PFSK-1 (cell line): ENCODE data around the gene FAF1.

ENCODE experiments used
- FOXP2 ChIP-seq: optimal IDR thresholded peaks from 2 replicates; pipeline ENCODE3; 2011; ENCODE audit warnings: borderline replicate concordance, control low read depth, inconsistent platforms; ENCODE audit not compliant: insufficient read depth; ENCODE audit errors: extremely low read length, extremely low read depth
- POLR2AphosphoS5 ChIP-seq: IDR thresholded peaks from 2 replicates; pipeline ENCODE4 v1.6.1; 2012; ENCODE audit warnings: low read depth, mild to moderate bottlenecking, control low read depth, low read length, moderate library complexity
- SIN3A ChIP-seq: IDR thresholded peaks from 2 replicates; pipeline ENCODE4 v1.6.1; 2012; ENCODE audit warnings: mild to moderate bottlenecking, low read length, moderate library complexity, borderline replicate concordance; ENCODE audit not compliant: insufficient read depth
- TAF1 ChIP-seq: IDR thresholded peaks from 2 replicates; pipeline ENCODE4 v1.6.1; 2012; ENCODE audit warnings: low read length, control low read depth, borderline replicate concordance; ENCODE audit not compliant: insufficient read depth
- TF ChIP-seq, protein P1 (sequence below), 2 experiments: IDR thresholded peaks; 2 replicates each; pipeline versions ENCODE4 v1.6.1 to v1.8.0; 2011 to 2012; ENCODE audit warnings: low read depth in 2 of 2, low read length in 2 of 2, control low read depth in 1 of 2, inconsistent platforms in 1 of 2, mild to moderate bottlenecking in 1 of 2, moderate library complexity in 1 of 2; ENCODE audit not compliant: insufficient read depth in 1 of 2

The FAF1 gene

GRCh38 chr1:50651476-50652263 is 308.4 kb downstream of the FAF1 start:
- TF ChIP-seq, protein P1, sequence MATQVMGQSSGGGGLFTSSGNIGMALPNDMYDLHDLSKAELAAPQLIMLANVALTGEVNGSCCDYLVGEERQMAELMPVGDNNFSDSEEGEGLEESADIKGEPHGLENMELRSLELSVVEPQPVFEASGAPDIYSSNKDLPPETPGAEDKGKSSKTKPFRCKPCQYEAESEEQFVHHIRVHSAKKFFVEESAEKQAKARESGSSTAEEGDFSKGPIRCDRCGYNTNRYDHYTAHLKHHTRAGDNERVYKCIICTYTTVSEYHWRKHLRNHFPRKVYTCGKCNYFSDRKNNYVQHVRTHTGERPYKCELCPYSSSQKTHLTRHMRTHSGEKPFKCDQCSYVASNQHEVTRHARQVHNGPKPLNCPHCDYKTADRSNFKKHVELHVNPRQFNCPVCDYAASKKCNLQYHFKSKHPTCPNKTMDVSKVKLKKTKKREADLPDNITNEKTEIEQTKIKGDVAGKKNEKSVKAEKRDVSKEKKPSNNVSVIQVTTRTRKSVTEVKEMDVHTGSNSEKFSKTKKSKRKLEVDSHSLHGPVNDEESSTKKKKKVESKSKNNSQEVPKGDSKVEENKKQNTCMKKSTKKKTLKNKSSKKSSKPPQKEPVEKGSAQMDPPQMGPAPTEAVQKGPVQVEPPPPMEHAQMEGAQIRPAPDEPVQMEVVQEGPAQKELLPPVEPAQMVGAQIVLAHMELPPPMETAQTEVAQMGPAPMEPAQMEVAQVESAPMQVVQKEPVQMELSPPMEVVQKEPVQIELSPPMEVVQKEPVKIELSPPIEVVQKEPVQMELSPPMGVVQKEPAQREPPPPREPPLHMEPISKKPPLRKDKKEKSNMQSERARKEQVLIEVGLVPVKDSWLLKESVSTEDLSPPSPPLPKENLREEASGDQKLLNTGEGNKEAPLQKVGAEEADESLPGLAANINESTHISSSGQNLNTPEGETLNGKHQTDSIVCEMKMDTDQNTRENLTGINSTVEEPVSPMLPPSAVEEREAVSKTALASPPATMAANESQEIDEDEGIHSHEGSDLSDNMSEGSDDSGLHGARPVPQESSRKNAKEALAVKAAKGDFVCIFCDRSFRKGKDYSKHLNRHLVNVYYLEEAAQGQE (IDR thresholded peaks at IDR 0.05; ENCODE audit: insufficient read depth in 1 of 2, low read depth in 2 of 2, low read length in 2 of 2): no peak
- TF ChIP-seq FOXP2 (no peak), POLR2AphosphoS5 (no peak), SIN3A (no peak), TAF1 (no peak)

- TF ChIP-seq POLR2AphosphoS5 (no peak), FOXP2 (no peak), TAF1 (no peak), SIN3A (no peak)
- TF ChIP-seq, protein P1 (IDR thresholded peaks at IDR 0.05; ENCODE audit: insufficient read depth in 1 of 2, low read depth in 2 of 2, low read length in 2 of 2): no peak
Observed at GRCh38 chr1:50646526-50646925, 313.5 kb downstream of the FAF1 start.

GRCh38 chr1:50645139-50645538 is 314.9 kb downstream of the FAF1 start:
- TF ChIP-seq, protein P1 (IDR thresholded peaks at IDR 0.05; ENCODE audit: insufficient read depth in 1 of 2, low read depth in 2 of 2, low read length in 2 of 2): no peak
- TF ChIP-seq POLR2AphosphoS5 (no peak), TAF1 (no peak), SIN3A (no peak), FOXP2 (no peak)

GRCh38 chr1:50644447-50645105 is 315.5 kb downstream of the FAF1 start:
- TF ChIP-seq TAF1 (no peak), SIN3A (no peak), POLR2AphosphoS5 (no peak), FOXP2 (no peak)
- TF ChIP-seq, protein P1 (IDR thresholded peaks at IDR 0.05; ENCODE audit: insufficient read depth in 1 of 2, low read depth in 2 of 2, low read length in 2 of 2): no peak

GRCh38 chr1:50637460-50637859 is 322.6 kb downstream of the FAF1 start:
- TF ChIP-seq POLR2AphosphoS5 (no peak), SIN3A (no peak), FOXP2 (no peak), TAF1 (no peak)
- TF ChIP-seq, protein P1 (IDR thresholded peaks at IDR 0.05; ENCODE audit: insufficient read depth in 1 of 2, low read depth in 2 of 2, low read length in 2 of 2): no peak
